Measurements from ENCODE around the gene PKD2L1. TPM values are rescaled to one million over a fixed set of nuclear protein-coding genes. Genes with fewer than 3 reads are reported as not detected.

PKD2L1 gene
- polyA plus RNA-seq, 1 donor from 2014 or later = not detected

GRCh38 chr10:100311298-100311697 lies 18.7 kb downstream of the PKD2L1 start:
- no peak overlapping the region for H3K4me2 ChIP-seq (ENCODE audit: low read length)

GRCh38 chr10:100307684-100308083 lies 22.3 kb downstream of the PKD2L1 start:
- H2AFZ ChIP-seq (ENCODE audit: low read depth, low read length) = no peak overlapping the region
- no peaks in the 10 kb centered on the region for H3K9me3 ChIP-seq (ENCODE audit: low read length)
- H3K27me3 ChIP-seq (ENCODE audit: insufficient read depth, low read depth, low read length) = peaks cover 4% of the 10 kb centered on the region
- no peak overlapping the region for H3K9ac ChIP-seq (ENCODE audit: low read length)
- no peak overlapping the region for H3K4me3 ChIP-seq (ENCODE audit: low read length)
- no peak overlapping the region for H3K27ac ChIP-seq (ENCODE audit: low read length)
- no peaks in the 10 kb centered on the region for H3K36me3 ChIP-seq (ENCODE audit: insufficient read depth, low read length)
- H3K9me2 ChIP-seq (ENCODE audit: insufficient read depth, low read length) = no peaks in the 10 kb centered on the region
- H3K4me2 ChIP-seq (ENCODE audit: low read length) = no peak overlapping the region
- H3F3A ChIP-seq (ENCODE audit: insufficient read depth, low read length, poor library complexity, severe bottlenecking) = no peaks in the 10 kb centered on the region
- no peaks in the 10 kb centered on the region for H4K20me1 ChIP-seq (ENCODE audit: insufficient read depth)
- no peaks in the 10 kb centered on the region for H3K79me2 ChIP-seq (replicated peaks; ENCODE audit: insufficient read depth, low read length)
- TF ChIP-seq MXI1 (conservative IDR thresholded peaks at IDR 0.05; ENCODE audit: poor library complexity, severe bottlenecking) (no peak), EZH2 (IDR thresholded peaks at IDR 0.05; ENCODE audit: borderline replicate concordance, insufficient read depth, low read length, poor library complexity, severe bottlenecking) (no peak), REST (IDR thresholded peaks at IDR 0.05; ENCODE audit: borderline replicate concordance) (no peak), TAF1 (IDR thresholded peaks at IDR 0.05; ENCODE audit: low read depth) (no peak), SMC3 (conservative IDR thresholded peaks at IDR 0.05; ENCODE audit: poor library complexity) (no peak), RAD21 (conservative IDR thresholded peaks at IDR 0.05) (no peak), EP300 (conservative IDR thresholded peaks at IDR 0.05; ENCODE audit: poor library complexity, severe bottlenecking) (no peak), POLR2AphosphoS5 (IDR thresholded peaks at IDR 0.05) (no peak)

More at GRCh38 chr10:100311298-100311697, 18.7 kb downstream of the PKD2L1 start:
- Histone ChIP-seq H3K36me3 (ENCODE audit: insufficient read depth, low read length) (no peaks in the 10 kb centered on the region), H2AFZ (ENCODE audit: low read depth, low read length) (no peak overlapping the region), H3F3A (ENCODE audit: insufficient read depth, low read length, poor library complexity, severe bottlenecking) (no peaks in the 10 kb centered on the region), H3K79me2 (replicated peaks; ENCODE audit: insufficient read depth, low read length) (no peaks in the 10 kb centered on the region), H3K27me3 (ENCODE audit: insufficient read depth, low read depth, low read length) (no peaks in the 10 kb centered on the region), H3K27ac (ENCODE audit: low read length) (no peak overlapping the region), H3K9ac (ENCODE audit: low read length) (no peak overlapping the region), H3K9me2 (ENCODE audit: insufficient read depth, low read length) (no peaks in the 10 kb centered on the region), H3K4me3 (ENCODE audit: low read length) (no peak overlapping the region), H3K9me3 (ENCODE audit: low read length) (no peaks in the 10 kb centered on the region), H4K20me1 (ENCODE audit: insufficient read depth) (no peaks in the 10 kb centered on the region)
- TF ChIP-seq RAD21 (conservative IDR thresholded peaks at IDR 0.05) = no peak
- no peak for TF ChIP-seq SMC3 (conservative IDR thresholded peaks at IDR 0.05; ENCODE audit: poor library complexity)
- no peak for TF ChIP-seq MXI1 (conservative IDR thresholded peaks at IDR 0.05; ENCODE audit: poor library complexity, severe bottlenecking)
- no peak for TF ChIP-seq TAF1 (IDR thresholded peaks at IDR 0.05; ENCODE audit: low read depth)
- no peak for TF ChIP-seq REST (IDR thresholded peaks at IDR 0.05; ENCODE audit: borderline replicate concordance)
- no peak for TF ChIP-seq CTCF (IDR thresholded peaks at IDR 0.05; ENCODE audit: poor library complexity, severe bottlenecking)
- TF ChIP-seq POLR2AphosphoS5 (IDR thresholded peaks at IDR 0.05) = no peak
- TF ChIP-seq EP300 (conservative IDR thresholded peaks at IDR 0.05; ENCODE audit: poor library complexity, severe bottlenecking) = no peak
- no peak for TF ChIP-seq EZH2 (IDR thresholded peaks at IDR 0.05; ENCODE audit: borderline replicate concordance, insufficient read depth, low read length, poor library complexity, severe bottlenecking)
